ENCODE results near the gene AK4. TPM values are rescaled to one million over a fixed set of nuclear protein-coding genes. Genes with fewer than 3 reads are reported as not detected.
"Not testable (repeated sequence)": the region's sequence is repeated elsewhere in the genome, so short reads cannot be mapped to it uniquely, and the experiment has no call there.

AK4 gene
- total RNA-seq, 1 experiment from 2014 or later, result 17.6 TPM

DNA sequence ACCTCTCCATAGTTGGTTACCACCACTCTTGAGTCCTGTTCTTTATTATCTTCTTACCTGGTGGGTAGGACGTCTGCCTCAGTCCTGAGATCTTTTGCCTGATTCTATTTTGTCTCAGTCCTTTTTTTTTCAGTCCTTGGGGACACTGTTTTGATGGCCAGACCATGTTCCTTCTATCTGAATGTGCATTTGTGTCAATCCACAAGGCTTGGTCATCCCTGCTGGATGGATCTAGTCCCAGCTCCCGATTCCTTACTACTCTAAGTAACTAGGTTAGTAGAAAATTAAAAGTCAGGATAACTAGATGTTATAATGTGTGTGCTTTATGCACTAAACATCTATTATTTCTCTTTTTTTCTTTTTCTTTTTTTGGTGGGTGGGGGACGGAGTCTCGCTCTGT, 28.1 kb upstream of the AK4 start:
- Histone ChIP-seq H4K20me1 (ENCODE audit: insufficient read depth) (no peaks in the 10 kb centered on the region), H3K27ac (no peak overlapping the region), H2AFZ (no peak overlapping the region), H3K27me3 (ENCODE audit: insufficient read depth, low read depth) (no peaks in the 10 kb centered on the region), H3K9me3 (ENCODE audit: insufficient read depth, low read depth) (no peaks in the 10 kb centered on the region), H3K4me1 (replicated peaks; ENCODE audit: insufficient read depth) (no peaks in the 10 kb centered on the region), H3K4me3 (no peak overlapping the region), H3K79me2 (ENCODE audit: low read depth) (no peaks in the 10 kb centered on the region), H3F3A (ENCODE audit: insufficient read depth, low read depth) (no peaks in the 10 kb centered on the region), H3K36me3 (ENCODE audit: low read depth) (no peaks in the 10 kb centered on the region), H3K4me2 (no peak overlapping the region), H3K9me2 (ENCODE audit: insufficient read depth) (no peaks in the 10 kb centered on the region)
- BruUV-seq (replicated peaks), result no TSS peak
- ChIA-PET POLR2A (ENCODE audit: unreplicated experiment) (no interaction called here), CTCF (no interaction called here)
- TF ChIP-seq EZH2 (IDR thresholded peaks at IDR 0.05; ENCODE audit: low read depth), result no peak
- TF ChIP-seq CTCF (conservative IDR thresholded peaks at IDR 0.05), result no peak
- intact Hi-C loops (cut with micrococcal nuclease; ENCODE audit: unreplicated experiment), result no loop called here
- no peak for DNase-seq

GRCh38 chr1:65129104-65129503, 18.9 kb upstream of the AK4 start:
- H3K27me3 ChIP-seq (ENCODE audit: insufficient read depth, low read depth); H3K4me3 ChIP-seq; POLR2A ChIA-PET (ENCODE audit: unreplicated experiment); H3K27ac ChIP-seq; H3K4me2 ChIP-seq; BruUV-seq (replicated peaks); H2AFZ ChIP-seq; H3K9me2 ChIP-seq (ENCODE audit: insufficient read depth); H4K20me1 ChIP-seq (ENCODE audit: insufficient read depth); H3K4me1 ChIP-seq (replicated peaks; ENCODE audit: insufficient read depth); intact Hi-C loops (cut with micrococcal nuclease; ENCODE audit: unreplicated experiment); H3F3A ChIP-seq (ENCODE audit: insufficient read depth, low read depth); H3K36me3 ChIP-seq (ENCODE audit: low read depth); H3K9me3 ChIP-seq (ENCODE audit: insufficient read depth, low read depth); DNase-seq; H3K79me2 ChIP-seq (ENCODE audit: low read depth); CTCF ChIA-PET: not testable (repeated sequence)

- POLR2A ChIA-PET (ENCODE audit: unreplicated experiment), result interaction anchor here (0.6 kb wide), 1 partner anchor 110 kb away, joined by 3 read pairs; no protein-coding TSS in a partner anchor
- TF ChIP-seq EZH2 (IDR thresholded peaks at IDR 0.05; ENCODE audit: low read depth), result no peak
- no peak for TF ChIP-seq CTCF (conservative IDR thresholded peaks at IDR 0.05)
- no TSS peak for BruUV-seq (replicated peaks)
These were observed 9.5 kb upstream of the AK4 start for GRCh38 chr1:65138524-65138923.

DNA sequence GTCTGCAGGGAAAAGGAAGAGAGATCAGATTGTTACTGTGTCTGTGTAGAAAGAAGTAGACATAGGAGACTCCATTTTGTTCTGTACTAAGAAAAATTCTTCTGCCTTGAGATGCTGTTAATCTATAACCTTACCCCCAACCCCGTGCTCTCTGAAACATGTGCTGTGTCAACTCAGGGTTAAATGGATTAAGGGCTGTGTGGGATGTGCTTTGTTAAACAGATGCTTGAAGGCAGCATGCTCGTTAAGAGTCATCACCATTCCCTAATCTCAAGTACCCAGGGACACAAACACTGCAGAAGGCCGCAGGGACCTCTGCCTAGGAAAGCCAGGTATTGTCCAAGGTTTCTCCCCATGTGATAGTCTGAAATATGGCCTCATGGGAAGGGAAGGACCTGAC, 8.2 kb upstream of the AK4 start:
- DNase-seq; H3K9me3 ChIP-seq (ENCODE audit: insufficient read depth, low read depth); H3K27me3 ChIP-seq (ENCODE audit: insufficient read depth, low read depth); H4K20me1 ChIP-seq (ENCODE audit: insufficient read depth); H2AFZ ChIP-seq; H3K9me2 ChIP-seq (ENCODE audit: insufficient read depth); H3K79me2 ChIP-seq (ENCODE audit: low read depth); intact Hi-C loops (cut with micrococcal nuclease; ENCODE audit: unreplicated experiment); H3K27ac ChIP-seq; CTCF ChIA-PET; H3K36me3 ChIP-seq (ENCODE audit: low read depth); H3F3A ChIP-seq (ENCODE audit: insufficient read depth, low read depth); H3K4me3 ChIP-seq; H3K4me1 ChIP-seq (replicated peaks; ENCODE audit: insufficient read depth); POLR2A ChIA-PET (ENCODE audit: unreplicated experiment); H3K4me2 ChIP-seq; BruUV-seq (replicated peaks): not testable (repeated sequence)

More at GRCh38 chr1:65138524-65138923, 9.5 kb upstream of the AK4 start:
- no peak for DNase-seq
- H3K79me2 ChIP-seq (ENCODE audit: low read depth), result no peaks in the 10 kb centered on the region
- H3K4me1 ChIP-seq (replicated peaks; ENCODE audit: insufficient read depth), result no peaks in the 10 kb centered on the region; the same call in 1 of the 2 replicates
- no peaks in the 10 kb centered on the region for H3K36me3 ChIP-seq (ENCODE audit: low read depth)
- H3K9me2 ChIP-seq (ENCODE audit: insufficient read depth), result no peaks in the 10 kb centered on the region
- no peaks in the 10 kb centered on the region for H3K27me3 ChIP-seq (ENCODE audit: insufficient read depth, low read depth)
- no peak overlapping the region for H3K4me2 ChIP-seq
- CTCF ChIA-PET, result no interaction called here
- intact Hi-C loops (cut with micrococcal nuclease; ENCODE audit: unreplicated experiment), result no loop called here
- no peak overlapping the region for H2AFZ ChIP-seq
- no peaks in the 10 kb centered on the region for H3K9me3 ChIP-seq (ENCODE audit: insufficient read depth, low read depth)
- H3K4me3 ChIP-seq, result no peak overlapping the region
- H3F3A ChIP-seq (ENCODE audit: insufficient read depth, low read depth), result 0 out of 2 replicates have a peak, but pooled peaks cover 8% of the 10 kb centered on the region
- no peaks in the 10 kb centered on the region for H4K20me1 ChIP-seq (ENCODE audit: insufficient read depth)
- H3K27ac ChIP-seq, result no peak overlapping the region

Data from PC-9 (cell line).